ENCODE data around the gene PRPF8. TPM values are rescaled to one million over a fixed set of nuclear protein-coding genes. Genes with fewer than 3 reads are reported as not detected.
"Not testable (repeated sequence)": the region's sequence is repeated elsewhere in the genome, so short reads cannot be mapped to it uniquely, and the experiment has no call there.

Gene PRPF8
- total and polyA plus RNA-seq, 2 of the 13 experiments (the other 11 are each of a cell fraction or from before 2014, with no cell fraction given): 112 to 179 TPM

GRCh38 chr17:1652794-1653193 is 31.9 kb downstream of the PRPF8 start:
- H3K9me3 ChIP-seq (ENCODE audit: low read length); intact Hi-C loops (cut with micrococcal nuclease; ENCODE audit: unreplicated experiment); ATAC-seq; H4K20me1 ChIP-seq (ENCODE audit: insufficient read depth, low read length); H3K79me2 ChIP-seq (ENCODE audit: insufficient read depth, low read length); H3K4me3 ChIP-seq (replicated peaks in 1 of 3; ENCODE audit: insufficient read depth in 1 of 3, low read depth in 2 of 3, low read length in 3 of 3); FAIRE-seq; H3K27me3 ChIP-seq (ENCODE audit: control insufficient read depth in 1 of 2, insufficient read depth in 2 of 2, low read length in 2 of 2); H2AFZ ChIP-seq (ENCODE audit: low read length); POLR2A ChIA-PET; CTCF ChIA-PET (ENCODE audit: low intra/inter-chr PET ratio, low total read pairs); H3K9ac ChIP-seq (ENCODE audit: insufficient read depth, low read depth, low read length); in situ Hi-C loops (cut with HindIII; ENCODE audit: extremely low pct_ligation_motif_present, low pct_unique_long_range_greater_than_20kb); DNase-seq (ENCODE audit: low spot score); H3K27ac ChIP-seq (ENCODE audit: extremely low read length, insufficient read depth, low read length); H3K4me2 ChIP-seq (ENCODE audit: low read depth, low read length): not testable (repeated sequence)
- 96% methylated on average over 7 of the region's 7 CpGs for WGBS (ENCODE audit: low lambda C conversion rate)
- peaks cover 42 to 63% of the 10 kb centered on the region in 2 experiments for H3K36me3 ChIP-seq (replicated peaks in 1 of 2; ENCODE audit: control insufficient read depth in 1 of 2, insufficient read depth in 2 of 2, low read length in 2 of 2)
- peaks cover 33% of the 10 kb centered on the region for H3K4me1 ChIP-seq (ENCODE audit: insufficient read depth, low read length)
- TF ChIP-seq ZNF121 (CRISPR knock-in tag; IDR thresholded peaks at IDR 0.05): peak; percentile 78
- TSS peak; percentile 20 for BruUV-seq (replicated peaks)

- no peaks in the 10 kb centered on the region for H3K79me2 ChIP-seq (ENCODE audit: insufficient read depth, low read length)
- H3K4me3 ChIP-seq (replicated peaks in 1 of 3; ENCODE audit: insufficient read depth in 1 of 3, low read depth in 2 of 3, low read length in 3 of 3): no peak overlapping the region
- no peak overlapping the region for H2AFZ ChIP-seq (ENCODE audit: low read length)
- H3K4me1 ChIP-seq (ENCODE audit: insufficient read depth, low read length): peaks cover 44% of the 10 kb centered on the region
- no peak for FAIRE-seq
- CTCF ChIA-PET (ENCODE audit: low intra/inter-chr PET ratio, low total read pairs): no interaction called here
- no peaks in the 10 kb centered on the region for H3K9me3 ChIP-seq (ENCODE audit: low read length)
- no peak overlapping the region for H3K4me2 ChIP-seq (ENCODE audit: low read depth, low read length)
- H3K27me3 ChIP-seq (ENCODE audit: control insufficient read depth in 1 of 2, insufficient read depth in 2 of 2, low read length in 2 of 2): no peaks in the 10 kb centered on the region
- H3K36me3 ChIP-seq (replicated peaks in 1 of 2; ENCODE audit: control insufficient read depth in 1 of 2, insufficient read depth in 2 of 2, low read length in 2 of 2): peaks cover 36 to 54% of the 10 kb centered on the region in 2 experiments
- intact Hi-C loops (cut with micrococcal nuclease; ENCODE audit: unreplicated experiment): no loop called here
- no peak for DNase-seq (ENCODE audit: low spot score)
- WGBS (ENCODE audit: low lambda C conversion rate): 95% methylated on average over 4 of the region's 4 CpGs
- in situ Hi-C loops (cut with HindIII; ENCODE audit: extremely low pct_ligation_motif_present, low pct_unique_long_range_greater_than_20kb): no loop called here
- H3K27ac ChIP-seq (ENCODE audit: extremely low read length, insufficient read depth, low read length): no peak overlapping the region
- POLR2A ChIA-PET: interaction anchor here (0.6 to 3.8 kb wide), 2 partner anchors 18 to 33 kb away, joined by 3 to 20 read pairs; no protein-coding TSS in a partner anchor
- ATAC-seq: no peak
- BruUV-seq (replicated peaks): no TSS peak
- peaks cover 6% of the 10 kb centered on the region; the same call in 1 of the 2 replicates for H4K20me1 ChIP-seq (ENCODE audit: insufficient read depth, low read length)
- H3K9ac ChIP-seq (ENCODE audit: insufficient read depth, low read depth, low read length): no peak overlapping the region
- TF ChIP-seq, protein P1, sequence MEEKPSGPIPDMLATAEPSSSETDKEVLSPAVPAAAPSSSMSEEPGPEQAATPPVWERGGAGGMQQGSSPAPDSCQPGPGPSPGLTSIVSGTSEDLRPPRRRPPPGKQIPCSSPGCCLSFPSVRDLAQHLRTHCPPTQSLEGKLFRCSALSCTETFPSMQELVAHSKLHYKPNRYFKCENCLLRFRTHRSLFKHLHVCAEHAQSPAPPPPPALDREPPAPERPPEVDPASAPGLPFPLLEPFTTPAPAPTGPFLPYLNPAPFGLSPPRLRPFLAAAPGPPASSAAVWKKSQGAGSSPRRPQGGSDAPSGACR (CRISPR knock-in tag; IDR thresholded peaks at IDR 0.05): no peak
- TF ChIP-seq, protein P2, sequence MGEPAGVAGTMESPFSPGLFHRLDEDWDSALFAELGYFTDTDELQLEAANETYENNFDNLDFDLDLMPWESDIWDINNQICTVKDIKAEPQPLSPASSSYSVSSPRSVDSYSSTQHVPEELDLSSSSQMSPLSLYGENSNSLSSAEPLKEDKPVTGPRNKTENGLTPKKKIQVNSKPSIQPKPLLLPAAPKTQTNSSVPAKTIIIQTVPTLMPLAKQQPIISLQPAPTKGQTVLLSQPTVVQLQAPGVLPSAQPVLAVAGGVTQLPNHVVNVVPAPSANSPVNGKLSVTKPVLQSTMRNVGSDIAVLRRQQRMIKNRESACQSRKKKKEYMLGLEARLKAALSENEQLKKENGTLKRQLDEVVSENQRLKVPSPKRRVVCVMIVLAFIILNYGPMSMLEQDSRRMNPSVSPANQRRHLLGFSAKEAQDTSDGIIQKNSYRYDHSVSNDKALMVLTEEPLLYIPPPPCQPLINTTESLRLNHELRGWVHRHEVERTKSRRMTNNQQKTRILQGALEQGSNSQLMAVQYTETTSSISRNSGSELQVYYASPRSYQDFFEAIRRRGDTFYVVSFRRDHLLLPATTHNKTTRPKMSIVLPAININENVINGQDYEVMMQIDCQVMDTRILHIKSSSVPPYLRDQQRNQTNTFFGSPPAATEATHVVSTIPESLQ (CRISPR knock-in tag; conservative IDR thresholded peaks at IDR 0.05): no peak
- no peak for TF ChIP-seq ZNF614 (CRISPR knock-in tag; IDR thresholded peaks at IDR 0.05; ENCODE audit: borderline replicate concordance)
- TF ChIP-seq, protein P3, sequence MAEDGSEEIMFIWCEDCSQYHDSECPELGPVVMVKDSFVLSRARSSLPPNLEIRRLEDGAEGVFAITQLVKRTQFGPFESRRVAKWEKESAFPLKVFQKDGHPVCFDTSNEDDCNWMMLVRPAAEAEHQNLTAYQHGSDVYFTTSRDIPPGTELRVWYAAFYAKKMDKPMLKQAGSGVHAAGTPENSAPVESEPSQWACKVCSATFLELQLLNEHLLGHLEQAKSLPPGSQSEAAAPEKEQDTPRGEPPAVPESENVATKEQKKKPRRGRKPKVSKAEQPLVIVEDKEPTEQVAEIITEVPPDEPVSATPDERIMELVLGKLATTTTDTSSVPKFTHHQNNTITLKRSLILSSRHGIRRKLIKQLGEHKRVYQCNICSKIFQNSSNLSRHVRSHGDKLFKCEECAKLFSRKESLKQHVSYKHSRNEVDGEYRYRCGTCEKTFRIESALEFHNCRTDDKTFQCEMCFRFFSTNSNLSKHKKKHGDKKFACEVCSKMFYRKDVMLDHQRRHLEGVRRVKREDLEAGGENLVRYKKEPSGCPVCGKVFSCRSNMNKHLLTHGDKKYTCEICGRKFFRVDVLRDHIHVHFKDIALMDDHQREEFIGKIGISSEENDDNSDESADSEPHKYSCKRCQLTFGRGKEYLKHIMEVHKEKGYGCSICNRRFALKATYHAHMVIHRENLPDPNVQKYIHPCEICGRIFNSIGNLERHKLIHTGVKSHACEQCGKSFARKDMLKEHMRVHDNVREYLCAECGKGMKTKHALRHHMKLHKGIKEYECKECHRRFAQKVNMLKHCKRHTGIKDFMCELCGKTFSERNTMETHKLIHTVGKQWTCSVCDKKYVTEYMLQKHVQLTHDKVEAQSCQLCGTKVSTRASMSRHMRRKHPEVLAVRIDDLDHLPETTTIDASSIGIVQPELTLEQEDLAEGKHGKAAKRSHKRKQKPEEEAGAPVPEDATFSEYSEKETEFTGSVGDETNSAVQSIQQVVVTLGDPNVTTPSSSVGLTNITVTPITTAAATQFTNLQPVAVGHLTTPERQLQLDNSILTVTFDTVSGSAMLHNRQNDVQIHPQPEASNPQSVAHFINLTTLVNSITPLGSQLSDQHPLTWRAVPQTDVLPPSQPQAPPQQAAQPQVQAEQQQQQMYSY (CRISPR knock-in tag; IDR thresholded peaks at IDR 0.05): peak; percentile 53; the same call in 1 of the 2 replicates
- no peak for TF ChIP-seq MEIS2 (CRISPR knock-in tag; IDR thresholded peaks at IDR 0.05)
- no peak for TF ChIP-seq DMAP1 (CRISPR knock-in tag; IDR thresholded peaks at IDR 0.05)
- no peak for TF ChIP-seq ZNF263 (CRISPR knock-in tag; IDR thresholded peaks at IDR 0.05)
- TF ChIP-seq ZNF3 (CRISPR knock-in tag; IDR thresholded peaks at IDR 0.05): no peak
- no peak for TF ChIP-seq HES4 (CRISPR knock-in tag; IDR thresholded peaks at IDR 0.05; ENCODE audit: borderline replicate concordance)
- no peak for TF ChIP-seq ZNF256 (CRISPR knock-in tag; conservative IDR thresholded peaks at IDR 0.05)
- no peak for TF ChIP-seq MIER3 (CRISPR knock-in tag; IDR thresholded peaks at IDR 0.05; ENCODE audit: borderline replicate concordance)
- TF ChIP-seq, protein P4, sequence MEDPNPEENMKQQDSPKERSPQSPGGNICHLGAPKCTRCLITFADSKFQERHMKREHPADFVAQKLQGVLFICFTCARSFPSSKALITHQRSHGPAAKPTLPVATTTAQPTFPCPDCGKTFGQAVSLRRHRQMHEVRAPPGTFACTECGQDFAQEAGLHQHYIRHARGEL (CRISPR knock-in tag; IDR thresholded peaks at IDR 0.05): no peak
Observed at GRCh38 chr17:1651559-1651844, 33.2 kb downstream of the PRPF8 start.
